ENCODE results near the gene H3-3A. TPM values are rescaled to one million over a fixed set of nuclear protein-coding genes. Genes with fewer than 3 reads are reported as not detected.

Gene H3-3A
- total RNA-seq, 1 experiment from 2014 or later, result 1,129 TPM

GRCh38 chr1:226121049-226121586 is 58.6 kb downstream of the H3-3A start:
- Histone ChIP-seq H3K23ac (ENCODE audit: insufficient read length, low read depth, low read length) (no peak overlapping the region), H3K27me3 (ENCODE audit: insufficient read depth, low read length) (no peaks in the 10 kb centered on the region; the same call in 1 of the 2 replicates), H2BK5ac (ENCODE audit: insufficient read length, low read length) (no peak overlapping the region), H2BK15ac (ENCODE audit: low read depth, low read length) (no peak overlapping the region), H3K79me1 (ENCODE audit: insufficient read depth, low read depth, low read length, poor library complexity, severe bottlenecking) (no peaks in the 10 kb centered on the region), H3K27ac (ENCODE audit: insufficient read length, low read depth, low read length) (no peak overlapping the region), H3T11ph (ENCODE audit: low read length) (no peak overlapping the region), H4K20me1 (ENCODE audit: control insufficient read depth, insufficient read depth, insufficient read length) (no peaks in the 10 kb centered on the region), H3K4me2 (ENCODE audit: insufficient read depth, insufficient read length, low read length) (peak overlapping the region; percentile 48), H3K14ac (ENCODE audit: insufficient read depth, low read length) (no peak overlapping the region; the same call in 1 of the 2 replicates), H3K4ac (ENCODE audit: low read depth, low read length) (no peak overlapping the region), H2BK12ac (ENCODE audit: insufficient read length, low read depth, low read length) (no peak overlapping the region), H3K18ac (ENCODE audit: insufficient read length, low read depth, low read length) (no peak overlapping the region), H2AK5ac (ENCODE audit: insufficient read length, low read length) (no peak overlapping the region), H3K9me3 (ENCODE audit: control insufficient read depth, low read depth, low read length) (no peaks in the 10 kb centered on the region), H2AFZ (ENCODE audit: low read length) (no peak overlapping the region), H3K4me1 (ENCODE audit: insufficient read depth, low read length) (peaks cover 6% of the 10 kb centered on the region; the same call in 1 of the 2 replicates), H4K91ac (ENCODE audit: insufficient read length, low read depth, low read length) (no peak overlapping the region), H4K5ac (ENCODE audit: insufficient read length, low read depth, low read length) (no peak overlapping the region), H3K56ac (ENCODE audit: insufficient read length, low read depth, low read length) (no peak overlapping the region), H4K8ac (replicated peaks; ENCODE audit: insufficient read length, low read depth, low read length) (no peak overlapping the region), H2BK120ac (ENCODE audit: low read depth, low read length, poor library complexity, severe bottlenecking) (no peak overlapping the region), H3K79me2 (ENCODE audit: insufficient read depth, low read length) (no peaks in the 10 kb centered on the region), H3K9ac (ENCODE audit: extremely low read depth, insufficient read length, low read length) (no peak overlapping the region), H2BK20ac (ENCODE audit: low read depth, low read length, poor library complexity, severe bottlenecking) (no peak overlapping the region), H3K23me2 (ENCODE audit: insufficient read length, low read depth, low read length, poor library complexity, severe bottlenecking) (peaks cover 8% of the 10 kb centered on the region)
- H3K27me3 Mint-ChIP-seq (ENCODE audit: low read depth), result peaks cover 24% of the 10 kb centered on the region
- peak overlapping the region; percentile 53 to 79 for H3K4me3 Mint-ChIP-seq
- no CpG with 5 or more reads among the region's 37 CpGs for WGBS (ENCODE audit: extremely low coverage, insufficient read length, low lambda C conversion rate)
- DNase-seq, result no peak
- peaks cover under 1% of the 10 kb centered on the region in 2 experiments; a peak in 3 of 5 replicates for H3K9me3 Mint-ChIP-seq
- no peak overlapping the region for H3K27ac Mint-ChIP-seq
- TF ChIP-seq CTCF (conservative IDR thresholded peaks at IDR 0.05), result no peak
- peaks cover 0 to 2% (median 0%) of the 10 kb centered on the region in 3 experiments; a peak in 3 of 7 replicates for H3K36me3 Mint-ChIP-seq (ENCODE audit: insufficient read depth in 1 of 3, low read depth in 3 of 3)
- peaks cover 48 to 58% of the 10 kb centered on the region in 2 experiments for H3K4me1 Mint-ChIP-seq

Other genes with a start within 250 kb of the H3-3A start
- gene TMEM63A, start 180.3 kb upstream of the H3-3A start, total RNA-seq (2021), result 75.7 and 80.7 TPM in 2 replicates
- gene LEFTY1, start 173.6 kb upstream of the H3-3A start, total RNA-seq (2021), result 102 and 107 TPM in 2 replicates
- gene PYCR2, start 138.5 kb upstream of the H3-3A start, total RNA-seq (2021), result 104 TPM in 2 replicates
- 16.3 and 16.9 TPM in 2 replicates for gene LEFTY2, start 121.5 kb upstream of the H3-3A start, total RNA-seq (2021)
- 20.5 and 21.7 TPM in 2 replicates for gene SDE2, start 63.4 kb upstream of the H3-3A start, total RNA-seq (2021)
- 30.6 and 30.8 TPM in 2 replicates for gene ACBD3, start 124.0 kb downstream of the H3-3A start, total RNA-seq (2021)
- 4.7 and 4.9 TPM in 2 replicates for gene MIXL1, start 160.9 kb downstream of the H3-3A start, total RNA-seq (2021)
- gene LIN9, start 246.4 kb downstream of the H3-3A start, total RNA-seq (2021), result 9.5 TPM in 2 replicates